GM18505 (cell line): ENCODE data around the gene EIPR1.

Source experiments
- ATAC-seq: cut with Tn5 transposase; IDR thresholded peaks from one replicate; pipeline ENCODE4 v1.9.1; 2021; ENCODE audit not compliant: unreplicated experiment
- POLR2A ChIP-seq: IDR thresholded peaks from 4 replicates; pipeline ENCODE4 v1.6.1; 2011; ENCODE audit warnings: borderline replicate concordance; ENCODE audit not compliant: insufficient read depth, insufficient read length; ENCODE audit errors: extremely low read depth

EIPR1 gene

DNA sequence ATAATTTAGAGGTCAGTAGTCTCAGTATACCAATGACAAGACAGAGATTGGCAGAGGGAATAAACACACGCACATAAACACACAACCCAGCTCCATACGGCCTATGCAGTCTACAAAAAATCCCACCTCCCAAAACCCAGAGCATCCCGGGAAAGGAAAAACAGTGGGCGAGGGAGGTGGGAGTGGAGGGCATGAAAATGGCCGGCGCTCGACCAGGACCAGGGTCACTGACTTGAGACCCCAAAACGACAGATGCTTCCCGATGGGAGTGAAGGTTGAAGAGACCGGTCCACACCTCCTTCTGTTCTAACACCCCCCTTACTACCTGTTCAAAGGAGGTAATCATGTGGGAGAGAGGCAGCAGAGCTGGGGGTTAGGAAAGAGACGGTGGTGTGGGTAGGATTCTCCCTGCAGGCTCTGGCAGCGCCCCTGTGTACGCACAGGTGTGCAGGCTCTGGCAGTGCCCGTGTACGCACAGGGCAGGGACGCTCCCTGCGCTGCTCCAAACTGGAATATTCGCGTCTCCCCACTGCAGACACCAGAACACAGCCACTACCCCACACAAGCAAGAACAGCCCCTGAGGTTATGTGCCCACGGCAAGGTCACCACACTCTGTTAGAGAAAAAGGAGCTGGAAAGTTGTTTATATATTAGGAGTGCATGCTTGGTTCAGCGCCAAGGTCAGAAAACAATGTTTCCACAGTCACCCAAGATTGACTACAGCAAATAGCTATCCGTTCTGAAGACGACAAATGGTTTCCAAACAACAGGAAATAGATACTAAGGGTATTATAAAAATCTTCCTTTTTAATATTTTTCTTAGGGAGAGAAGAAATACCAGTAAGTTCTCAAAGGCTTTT, 67.9 kb downstream of the EIPR1 start:
- no peak for TF ChIP-seq POLR2A
- no peak for ATAC-seq

DNA sequence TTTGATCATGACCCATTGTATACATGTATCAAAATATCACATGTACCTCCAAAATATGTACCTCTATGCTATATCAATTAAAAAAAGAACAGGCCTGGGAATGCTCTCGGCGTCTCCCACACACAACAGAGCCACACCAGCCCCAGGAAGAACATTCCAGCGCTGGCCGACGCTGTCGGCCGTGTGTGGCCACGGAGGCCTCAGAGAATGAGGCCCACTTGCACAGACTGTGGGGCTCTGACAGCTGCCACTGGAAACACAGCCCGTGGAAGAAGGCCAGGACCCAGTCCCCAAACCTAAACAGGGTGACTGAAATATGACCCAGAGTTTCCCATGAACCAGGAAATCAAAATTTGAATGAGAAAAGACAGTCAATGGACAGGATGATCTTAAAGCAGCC, 69.7 kb downstream of the EIPR1 start:
- no peak for ATAC-seq
- TF ChIP-seq POLR2A, result no peak

DNA sequence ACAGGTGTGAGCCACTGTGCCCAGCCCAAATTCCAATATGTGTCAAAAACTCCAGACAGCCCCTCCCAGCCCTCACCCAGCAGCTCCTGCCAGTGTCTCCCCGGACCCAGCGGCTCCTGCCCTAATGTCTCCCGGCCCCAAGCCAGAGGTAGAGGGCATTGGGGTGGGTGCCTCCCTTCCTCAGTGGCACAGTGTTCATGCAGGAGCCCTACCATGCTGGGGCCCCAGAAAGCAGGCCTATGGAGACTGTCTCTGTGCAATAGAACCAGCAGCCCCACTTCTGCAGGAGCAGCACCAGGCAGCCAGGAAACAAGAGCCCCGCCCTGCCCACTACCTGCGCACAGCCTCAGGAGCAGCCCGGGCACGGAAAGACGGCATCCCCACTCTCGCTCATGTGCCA, 70.4 kb downstream of the EIPR1 start:
- no peak for ATAC-seq
- no peak for TF ChIP-seq POLR2A

DNA sequence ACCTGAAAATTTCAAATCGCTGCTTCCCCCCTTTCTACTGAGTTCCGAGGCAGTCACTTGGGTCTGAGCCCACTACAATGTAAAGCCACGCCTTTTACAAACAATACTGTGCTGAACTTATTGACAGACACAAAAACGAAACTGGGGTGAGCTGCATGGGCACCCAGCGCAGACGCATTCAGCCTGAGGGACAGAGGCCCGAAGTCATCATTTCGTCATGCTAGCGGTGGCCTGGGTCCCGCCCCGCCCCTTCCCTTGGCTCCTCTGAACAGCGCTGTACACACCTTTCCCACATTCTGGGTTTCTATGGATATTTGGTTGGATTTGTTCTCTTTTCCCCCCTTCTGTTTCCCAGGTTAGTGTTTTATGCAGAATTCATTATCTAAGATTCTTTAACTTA, 71.7 kb downstream of the EIPR1 start:
- ATAC-seq, result no peak
- no peak for TF ChIP-seq POLR2A

DNA sequence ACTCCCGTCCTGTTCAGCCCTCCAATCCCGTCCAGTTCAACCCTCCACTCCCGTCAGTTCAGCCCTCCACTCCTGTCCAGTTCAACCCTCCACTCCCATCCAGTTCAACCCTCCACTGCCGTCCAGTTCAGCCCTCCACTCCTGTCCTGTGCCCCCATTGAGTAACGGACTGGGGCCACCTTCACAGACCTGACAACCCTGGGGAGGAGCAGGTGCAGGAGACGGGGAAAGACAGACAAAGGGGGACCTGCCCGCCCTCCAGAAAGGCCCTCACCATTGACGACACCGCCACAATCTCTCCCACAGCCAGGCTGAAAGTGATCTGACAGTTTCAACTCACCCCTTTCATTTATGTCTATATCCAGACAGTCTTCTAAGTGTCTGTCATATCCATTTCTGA, 72.2 kb downstream of the EIPR1 start:
- ATAC-seq, result no peak
- no peak for TF ChIP-seq POLR2A

DNA sequence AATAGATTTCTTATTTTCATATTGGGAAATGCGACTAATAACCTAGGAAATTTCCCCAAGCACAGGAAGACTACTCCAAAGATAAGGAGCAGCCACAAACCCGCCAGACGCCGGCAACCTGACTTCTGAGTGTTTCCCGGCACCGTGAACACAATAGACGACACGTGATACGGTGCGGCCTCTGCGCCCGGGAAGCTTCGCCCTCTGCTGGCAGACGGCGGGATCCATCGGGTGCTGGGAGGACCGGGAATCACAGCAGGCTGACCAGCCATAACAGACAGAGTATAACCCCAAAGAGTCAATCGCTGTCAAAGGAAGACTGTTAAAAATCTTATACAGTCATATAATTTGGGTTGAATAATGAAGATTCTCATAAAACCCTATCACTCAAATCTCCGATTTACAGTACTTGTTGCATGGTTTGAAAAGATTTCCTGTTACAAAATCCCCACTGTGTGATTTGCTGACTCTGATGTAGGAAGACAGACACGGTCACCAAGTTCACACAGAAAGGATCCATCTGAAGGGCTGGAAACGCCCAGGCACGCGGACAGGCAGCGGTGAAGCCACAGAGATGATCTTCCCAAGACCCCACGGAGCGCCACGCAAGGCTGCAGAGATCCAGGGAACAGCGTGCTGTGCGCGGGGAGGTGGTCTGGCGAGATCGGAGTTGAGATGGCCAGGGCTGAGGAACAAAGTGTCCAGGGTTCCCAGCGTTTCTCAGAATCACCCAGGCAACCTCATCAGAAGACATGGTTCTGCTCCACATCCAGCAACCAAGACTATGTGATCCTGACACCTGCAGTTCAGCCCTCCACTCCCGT, 73.8 kb downstream of the EIPR1 start:
- no peak for TF ChIP-seq POLR2A
- peak; percentile 99 for ATAC-seq

DNA sequence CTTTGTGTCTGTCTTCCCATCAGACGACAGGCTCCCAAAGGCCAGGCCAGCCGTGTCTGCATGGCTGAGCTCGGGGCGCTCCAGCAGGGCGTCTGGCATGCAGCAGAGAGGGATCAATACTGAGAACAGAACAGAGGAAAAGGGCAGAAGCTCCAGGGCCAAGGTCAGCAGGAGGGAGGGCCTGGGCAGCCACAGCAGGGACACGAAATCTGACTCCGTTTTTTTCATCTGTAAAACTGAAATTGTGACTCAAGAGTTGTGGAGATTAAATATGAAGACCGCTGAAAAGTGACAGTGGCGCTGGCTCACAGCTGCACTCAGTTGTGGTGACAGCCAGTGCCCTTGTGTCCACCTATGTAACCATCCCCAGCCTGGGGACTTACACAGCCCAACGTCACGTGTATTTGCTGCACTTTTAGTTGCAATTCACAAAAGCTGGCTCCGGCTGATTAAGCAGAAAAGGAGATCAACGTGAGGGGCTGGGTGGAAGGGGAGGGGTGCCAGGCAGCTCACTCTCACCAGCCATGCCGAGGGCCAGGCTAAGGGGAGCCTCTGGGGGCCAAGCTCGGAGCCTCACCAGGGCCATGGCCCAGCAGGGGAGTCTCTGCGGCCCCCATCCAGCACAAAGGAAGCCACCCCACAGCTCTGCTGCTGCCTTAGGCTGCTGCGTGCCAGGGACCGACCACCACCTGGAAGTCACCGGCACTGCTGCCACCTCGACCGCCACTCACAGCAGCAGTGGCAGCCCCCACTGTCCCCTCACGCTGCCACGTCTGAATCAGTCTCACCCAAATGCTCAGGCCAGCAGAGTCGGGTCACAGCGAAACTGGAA, 74.7 kb downstream of the EIPR1 start:
- ATAC-seq, result peak; percentile 20
- no peak for TF ChIP-seq POLR2A

DNA sequence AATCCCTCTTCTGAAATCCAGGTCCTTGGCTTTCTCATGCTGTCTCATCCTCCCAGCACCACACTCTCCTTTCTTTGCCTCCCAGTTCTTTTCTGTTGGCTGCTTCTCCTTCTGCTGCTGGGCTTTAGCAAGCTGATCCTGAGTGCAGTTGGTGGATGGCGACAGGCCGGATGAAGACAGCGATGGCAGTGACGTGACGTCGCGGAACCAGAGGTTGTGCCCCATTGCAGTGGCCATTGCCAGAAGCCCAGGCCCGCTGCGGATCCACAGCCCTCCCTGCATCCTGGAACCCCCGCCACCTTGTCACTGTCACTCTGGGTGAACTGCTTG, 75.2 kb downstream of the EIPR1 start:
- no peak for TF ChIP-seq POLR2A
- no peak for ATAC-seq

DNA sequence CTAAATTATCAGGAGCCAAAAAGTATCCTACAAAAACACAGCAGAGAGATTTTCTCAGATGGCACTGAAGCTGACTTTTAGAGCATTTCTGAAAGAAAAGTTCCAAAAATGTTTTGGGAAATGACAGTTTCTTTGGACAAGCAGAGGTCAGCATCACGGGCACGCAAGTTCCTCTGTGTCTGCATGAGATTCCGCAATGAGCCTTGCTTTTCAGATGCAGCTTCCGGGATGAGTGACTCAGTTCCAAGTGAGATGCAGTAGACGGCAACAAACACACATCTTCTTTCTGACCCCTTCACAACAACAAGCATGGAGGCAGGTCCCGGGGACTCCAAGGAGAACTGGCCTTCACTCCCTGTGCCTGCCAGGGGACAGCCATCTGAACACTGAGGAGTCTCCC, 76.6 kb downstream of the EIPR1 start:
- no peak for ATAC-seq
- TF ChIP-seq POLR2A, result no peak

DNA sequence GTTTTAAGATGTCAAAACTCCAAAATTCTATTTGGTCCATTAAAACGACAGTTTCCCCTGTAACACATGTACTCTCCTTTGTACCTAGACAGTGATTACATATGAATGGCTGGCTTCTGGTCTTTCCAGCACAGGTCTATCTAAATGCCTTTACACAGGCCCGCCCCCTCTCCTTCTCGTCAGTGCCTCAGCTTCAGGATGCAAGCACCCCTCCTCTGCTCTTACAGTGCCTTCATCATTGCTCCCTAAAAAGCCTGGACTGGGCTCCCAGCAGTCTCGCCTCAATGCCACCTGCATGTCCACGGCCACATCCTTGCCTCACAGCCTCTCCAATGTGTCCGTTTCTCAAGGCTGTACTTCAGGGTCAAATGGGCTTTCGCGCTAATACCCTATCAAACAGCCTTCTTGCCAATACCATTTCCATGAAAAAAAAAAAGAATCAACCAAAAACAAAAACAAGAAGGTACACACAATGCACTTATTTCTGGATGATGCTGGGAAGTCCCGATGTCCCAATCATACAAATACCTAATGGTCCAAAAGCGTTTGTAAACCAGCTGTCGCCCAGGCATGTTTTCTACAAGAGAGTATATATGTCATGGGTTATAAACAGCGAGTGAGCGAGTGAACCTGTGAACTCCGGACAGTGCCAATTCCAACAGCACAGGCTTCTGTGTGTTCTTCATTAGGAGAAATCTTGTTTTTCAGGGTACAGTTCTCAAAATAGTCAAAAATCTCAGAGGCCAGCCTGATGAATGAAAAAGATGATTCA, 77.2 kb downstream of the EIPR1 start:
- no peak for TF ChIP-seq POLR2A
- ATAC-seq, result no peak

DNA sequence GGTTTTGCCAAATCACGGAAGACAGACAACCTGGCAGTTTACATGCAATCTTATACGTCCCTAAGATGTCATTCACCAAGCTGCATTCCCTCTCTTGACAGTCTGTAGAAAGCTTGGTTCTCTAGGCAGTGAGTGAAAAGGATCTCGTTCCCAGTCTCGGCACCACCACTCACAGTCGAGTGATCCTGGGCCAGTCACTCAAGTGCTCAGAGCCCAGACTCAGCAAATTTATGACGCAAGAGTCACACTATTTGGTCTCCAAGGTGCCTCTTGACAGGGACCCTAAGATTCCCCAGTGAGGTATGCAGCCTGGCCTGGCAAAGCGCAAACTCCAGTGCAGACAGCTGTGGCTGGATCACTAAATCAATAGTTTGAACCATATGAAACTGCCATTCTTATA, 77.9 kb downstream of the EIPR1 start:
- no peak for TF ChIP-seq POLR2A
- no peak for ATAC-seq

DNA sequence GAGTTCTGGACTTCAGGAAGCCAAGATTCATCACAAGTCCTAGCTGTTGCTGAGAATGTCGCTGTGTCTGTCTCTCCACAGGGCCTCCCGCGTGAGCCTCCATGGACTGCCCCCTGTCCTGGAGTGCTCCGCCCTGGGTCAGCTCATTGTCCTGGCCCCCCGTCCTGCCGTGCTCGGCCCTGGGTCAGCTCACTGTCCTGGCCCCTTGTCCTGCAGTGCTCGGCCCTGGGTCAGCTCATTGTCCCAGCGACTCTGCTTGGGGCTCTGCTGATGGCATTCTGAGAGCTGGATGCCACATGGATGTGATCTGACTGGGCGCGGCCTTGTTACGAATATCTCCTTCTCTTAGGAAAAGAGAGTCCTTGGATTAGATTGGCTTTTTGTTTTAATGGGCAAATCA, 78.5 kb downstream of the EIPR1 start:
- TF ChIP-seq POLR2A, result no peak
- ATAC-seq, result no peak

DNA sequence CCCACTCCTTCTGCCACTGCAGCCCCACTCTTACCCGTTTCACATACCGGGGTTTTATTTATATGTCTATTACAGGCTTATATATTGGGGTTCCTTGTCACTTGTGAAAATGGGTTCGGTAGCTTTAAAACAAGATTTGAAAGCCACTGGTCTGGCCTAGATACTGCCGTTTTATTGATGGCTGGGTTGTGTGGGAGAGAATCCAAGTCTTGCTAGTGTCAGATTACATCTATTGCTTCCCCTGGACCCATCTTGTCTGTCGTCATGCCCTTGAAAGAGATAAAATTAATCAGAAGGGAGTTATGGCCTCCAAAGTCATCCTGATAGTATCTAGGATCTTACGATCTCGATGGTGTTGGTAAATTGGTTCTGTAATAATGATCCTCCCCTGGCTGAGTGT, 79.4 kb downstream of the EIPR1 start:
- ATAC-seq, result no peak
- TF ChIP-seq POLR2A, result no peak

DNA sequence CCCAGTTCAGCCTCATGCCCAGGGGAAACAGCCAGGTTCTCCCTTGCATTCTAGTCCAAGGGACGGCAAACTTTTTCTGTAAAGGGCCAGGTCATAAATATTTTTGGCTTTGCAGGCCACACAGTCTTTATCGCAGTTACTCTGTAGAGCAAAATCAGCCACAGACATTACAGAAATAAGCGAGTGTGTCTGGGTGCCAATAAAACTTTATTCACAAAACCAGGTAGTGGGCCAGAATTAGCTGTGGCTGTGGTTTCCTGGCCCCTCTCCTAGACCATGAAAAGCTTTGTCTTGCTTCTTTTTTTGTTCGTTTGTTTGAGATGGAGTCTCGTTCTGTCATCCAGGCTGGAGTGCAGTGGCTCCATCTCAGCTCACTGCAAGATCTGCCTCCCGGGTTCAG, 80.1 kb downstream of the EIPR1 start:
- no peak for ATAC-seq
- no peak for TF ChIP-seq POLR2A
